ENCODE data around the gene ABCB8. TPM values are rescaled to one million over a fixed set of nuclear protein-coding genes. Genes with fewer than 3 reads are reported as not detected.

ABCB8 gene
- total RNA-seq, 2 donors from 2014 or later = 35.9 to 37.2 TPM

DNA sequence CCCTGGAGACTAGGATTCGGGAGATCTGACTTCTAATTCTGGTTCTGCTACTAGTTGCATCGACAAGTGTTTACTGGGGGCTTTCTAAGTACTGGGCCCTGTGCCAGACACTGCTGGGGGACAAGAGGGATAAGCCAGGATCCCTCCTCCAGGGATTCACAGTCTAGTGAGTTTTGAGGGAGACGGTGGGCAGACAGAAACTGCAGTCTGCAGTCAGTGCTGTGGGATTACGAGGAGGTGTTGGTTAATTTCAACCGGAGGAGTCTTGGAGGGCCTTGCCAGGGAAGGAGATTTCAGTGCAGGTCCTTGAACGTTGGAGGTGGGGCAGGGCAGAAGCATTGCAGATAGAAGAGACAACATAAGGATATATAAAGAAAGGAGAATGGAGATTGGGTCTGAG is 46.6 kb upstream of the ABCB8 start:
- no peaks in the 10 kb centered on the region for H3K9me3 Mint-ChIP-seq
- no peaks in the 10 kb centered on the region for H3K9me3 ChIP-seq (ENCODE audit: control insufficient read depth, low read length)
- H3K36me3 Mint-ChIP-seq (ENCODE audit: low read depth) = no peaks in the 10 kb centered on the region
- H3K4me1 Mint-ChIP-seq = peaks cover 9% of the 10 kb centered on the region
- H3K4me3 ChIP-seq (ENCODE audit: low read length) = no peak overlapping the region
- H3K27ac Mint-ChIP-seq = no peak overlapping the region
- TF ChIP-seq, protein P1, sequence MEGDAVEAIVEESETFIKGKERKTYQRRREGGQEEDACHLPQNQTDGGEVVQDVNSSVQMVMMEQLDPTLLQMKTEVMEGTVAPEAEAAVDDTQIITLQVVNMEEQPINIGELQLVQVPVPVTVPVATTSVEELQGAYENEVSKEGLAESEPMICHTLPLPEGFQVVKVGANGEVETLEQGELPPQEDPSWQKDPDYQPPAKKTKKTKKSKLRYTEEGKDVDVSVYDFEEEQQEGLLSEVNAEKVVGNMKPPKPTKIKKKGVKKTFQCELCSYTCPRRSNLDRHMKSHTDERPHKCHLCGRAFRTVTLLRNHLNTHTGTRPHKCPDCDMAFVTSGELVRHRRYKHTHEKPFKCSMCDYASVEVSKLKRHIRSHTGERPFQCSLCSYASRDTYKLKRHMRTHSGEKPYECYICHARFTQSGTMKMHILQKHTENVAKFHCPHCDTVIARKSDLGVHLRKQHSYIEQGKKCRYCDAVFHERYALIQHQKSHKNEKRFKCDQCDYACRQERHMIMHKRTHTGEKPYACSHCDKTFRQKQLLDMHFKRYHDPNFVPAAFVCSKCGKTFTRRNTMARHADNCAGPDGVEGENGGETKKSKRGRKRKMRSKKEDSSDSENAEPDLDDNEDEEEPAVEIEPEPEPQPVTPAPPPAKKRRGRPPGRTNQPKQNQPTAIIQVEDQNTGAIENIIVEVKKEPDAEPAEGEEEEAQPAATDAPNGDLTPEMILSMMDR (conservative IDR thresholded peaks at IDR 0.05) = no peak
- no peak overlapping the region for H3K27ac ChIP-seq (ENCODE audit: low read depth, low read length)
- 70 to 76% methylated on average over 4 to 5 of the region's 6 CpGs for WGBS, 2 experiments (ENCODE audit: insufficient coverage in 1 of 2, insufficient read length in 1 of 2)
- H3K27me3 ChIP-seq (ENCODE audit: control insufficient read depth, insufficient read depth, low read length, poor library complexity, severe bottlenecking) = peaks cover 64% of the 10 kb centered on the region
- H3K4me1 ChIP-seq (ENCODE audit: control insufficient read depth, insufficient read depth, low read length) = peaks cover 3% of the 10 kb centered on the region
- H3K4me3 Mint-ChIP-seq = no peak overlapping the region
- DNase-seq = no peak
- peaks cover 82% of the 10 kb centered on the region for H3K27me3 Mint-ChIP-seq (ENCODE audit: insufficient read depth)
- no peak overlapping the region for H3K9ac ChIP-seq (ENCODE audit: extremely low read depth, low read length, poor library complexity, severe bottlenecking)
- no peaks in the 10 kb centered on the region for H3K36me3 ChIP-seq (ENCODE audit: control insufficient read depth, insufficient read depth, low read length)

DNA sequence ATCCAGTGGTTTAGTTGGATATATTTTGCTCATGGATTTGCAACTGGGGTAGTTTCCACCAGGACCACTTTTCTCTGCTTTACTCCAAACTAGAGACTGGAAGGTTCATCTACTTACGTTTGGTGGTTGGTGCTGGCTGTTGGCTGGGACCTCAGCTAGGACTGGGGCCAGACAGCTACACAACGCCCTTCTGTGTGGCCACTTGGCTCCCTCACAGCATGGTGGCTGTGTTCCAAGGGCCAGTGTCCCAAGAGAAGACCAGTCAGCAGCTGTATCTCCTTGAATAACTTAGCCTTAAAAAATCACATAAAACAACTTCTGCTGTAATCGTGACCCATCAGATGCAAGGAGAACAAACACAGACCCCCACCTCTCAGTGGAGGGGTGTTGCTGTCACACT is 45.9 kb upstream of the ABCB8 start:
- TF ChIP-seq, protein P1 (conservative IDR thresholded peaks at IDR 0.05) = no peak
- Histone ChIP-seq H3K36me3 (ENCODE audit: control insufficient read depth, insufficient read depth, low read length) (no peaks in the 10 kb centered on the region), H3K9ac (ENCODE audit: extremely low read depth, low read length, poor library complexity, severe bottlenecking) (no peak overlapping the region), H3K27ac (ENCODE audit: low read depth, low read length) (no peak overlapping the region), H3K4me1 (ENCODE audit: control insufficient read depth, insufficient read depth, low read length) (no peaks in the 10 kb centered on the region), H3K4me3 (ENCODE audit: low read length) (no peak overlapping the region), H3K27me3 (ENCODE audit: control insufficient read depth, insufficient read depth, low read length, poor library complexity, severe bottlenecking) (peaks cover 56% of the 10 kb centered on the region), H3K9me3 (ENCODE audit: control insufficient read depth, low read length) (no peaks in the 10 kb centered on the region)
- no peaks in the 10 kb centered on the region for H3K9me3 Mint-ChIP-seq
- 60 to 80% methylated on average over 1 to 3 of the region's 3 CpGs for WGBS, 2 experiments (ENCODE audit: insufficient coverage in 1 of 2, insufficient read length in 1 of 2)
- H3K27ac Mint-ChIP-seq = no peak overlapping the region
- DNase-seq = no peak
- no peak overlapping the region for H3K4me3 Mint-ChIP-seq
- H3K4me1 Mint-ChIP-seq = peaks cover 3% of the 10 kb centered on the region
- no peaks in the 10 kb centered on the region for H3K36me3 Mint-ChIP-seq (ENCODE audit: low read depth)
- peaks cover 79% of the 10 kb centered on the region for H3K27me3 Mint-ChIP-seq (ENCODE audit: insufficient read depth)

DNA sequence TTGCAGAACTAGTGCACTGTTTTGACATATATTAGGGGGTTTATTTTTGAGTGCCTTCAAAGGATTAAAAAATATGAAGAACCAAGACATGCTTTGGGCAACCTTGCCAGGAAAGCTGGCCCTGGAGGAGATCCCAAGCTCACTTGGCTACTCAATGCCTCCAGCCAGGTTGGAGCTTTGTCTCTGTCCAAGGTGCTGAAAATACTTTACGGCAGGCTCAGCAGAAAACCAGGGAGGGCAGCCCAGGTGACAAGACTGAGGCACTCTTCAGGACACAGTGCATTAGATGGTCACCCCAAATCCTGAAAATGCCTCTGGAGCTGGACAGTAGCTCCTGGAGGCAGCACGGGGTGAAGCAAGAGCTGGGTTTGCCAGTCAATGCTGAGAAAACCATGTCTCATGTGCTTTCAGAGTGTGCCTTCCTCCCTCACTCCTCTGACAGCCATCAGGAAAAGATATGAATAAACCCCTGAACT is 44.3 kb upstream of the ABCB8 start:
- 0 to 21% methylated on average over 1 to 2 of the region's 2 CpGs for WGBS, 2 experiments (ENCODE audit: insufficient coverage in 1 of 2, insufficient read length in 1 of 2)
- Mint-ChIP-seq H3K4me3 (no peak overlapping the region), H3K27ac (no peak overlapping the region), H3K9me3 (no peaks in the 10 kb centered on the region), H3K27me3 (ENCODE audit: insufficient read depth) (peaks cover 86% of the 10 kb centered on the region), H3K4me1 (peaks cover 6% of the 10 kb centered on the region), H3K36me3 (ENCODE audit: low read depth) (no peaks in the 10 kb centered on the region)
- no peaks in the 10 kb centered on the region for H3K9me3 ChIP-seq (ENCODE audit: control insufficient read depth, low read length)
- peaks cover 58% of the 10 kb centered on the region for H3K27me3 ChIP-seq (ENCODE audit: control insufficient read depth, insufficient read depth, low read length, poor library complexity, severe bottlenecking)
- H3K27ac ChIP-seq (ENCODE audit: low read depth, low read length) = no peak overlapping the region
- H3K36me3 ChIP-seq (ENCODE audit: control insufficient read depth, insufficient read depth, low read length) = no peaks in the 10 kb centered on the region
- H3K4me3 ChIP-seq (ENCODE audit: low read length) = no peak overlapping the region
- H3K9ac ChIP-seq (ENCODE audit: extremely low read depth, low read length, poor library complexity, severe bottlenecking) = no peak overlapping the region
- peak; percentile 89 for DNase-seq
- TF ChIP-seq, protein P1 (conservative IDR thresholded peaks at IDR 0.05) = no peak
- no peaks in the 10 kb centered on the region for H3K4me1 ChIP-seq (ENCODE audit: control insufficient read depth, insufficient read depth, low read length)
